GM12892 (cell line): ENCODE measurements around the gene GPNMB.

Experiments
- POLR2A ChIP-seq: IDR thresholded peaks from 2 replicates; pipeline ENCODE4 v1.6.1; 2011; ENCODE audit warnings: low read depth, low read length, control low read depth
- POLR2AphosphoS5 ChIP-seq: IDR thresholded peaks from 2 replicates; pipeline ENCODE4 v1.6.1; 2011; ENCODE audit warnings: low read depth, low read length, control low read depth

- no peak for TF ChIP-seq POLR2A
- no peak for TF ChIP-seq POLR2AphosphoS5
Observed at GRCh38 chr7:23267357-23267756, 20.8 kb downstream of the GPNMB start.
